SW 1271 (cell line): Measurements from ENCODE around the gene HLA-DRB5.
"Not testable (repeated sequence)": the region's sequence is repeated elsewhere in the genome, so short reads cannot be mapped to it uniquely, and the experiment has no call there.

Experiments
- DNase-seq, 2 experiments: peaks; one replicate each; lab custom pipeline; 2025; lab: John Stamatoyannopoulos, UW

Gene HLA-DRB5

DNA sequence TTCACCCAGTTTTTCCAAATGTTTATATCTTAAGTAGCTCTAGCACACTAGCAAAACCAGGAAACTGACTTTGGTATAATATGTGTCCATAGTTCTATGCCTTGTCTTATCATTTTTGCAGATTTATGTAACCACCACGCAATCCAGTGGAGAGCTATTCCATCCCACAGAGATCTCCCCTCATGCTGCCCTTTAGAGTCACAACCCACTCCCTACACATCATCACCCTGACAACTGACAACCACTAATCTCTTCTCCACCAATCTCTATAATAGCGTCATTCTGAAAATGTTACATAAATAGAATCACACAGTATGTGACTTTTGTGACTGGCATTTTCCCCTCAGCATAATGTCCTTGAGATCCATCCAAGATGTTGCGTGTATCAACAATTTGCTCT, 29.1 kb downstream of the HLA-DRB5 start:
- no peak for DNase-seq

- DNase-seq: no peak
Measured at GRCh38 chr6:32492351-32492750, 37.7 kb downstream of the HLA-DRB5 start.

DNA sequence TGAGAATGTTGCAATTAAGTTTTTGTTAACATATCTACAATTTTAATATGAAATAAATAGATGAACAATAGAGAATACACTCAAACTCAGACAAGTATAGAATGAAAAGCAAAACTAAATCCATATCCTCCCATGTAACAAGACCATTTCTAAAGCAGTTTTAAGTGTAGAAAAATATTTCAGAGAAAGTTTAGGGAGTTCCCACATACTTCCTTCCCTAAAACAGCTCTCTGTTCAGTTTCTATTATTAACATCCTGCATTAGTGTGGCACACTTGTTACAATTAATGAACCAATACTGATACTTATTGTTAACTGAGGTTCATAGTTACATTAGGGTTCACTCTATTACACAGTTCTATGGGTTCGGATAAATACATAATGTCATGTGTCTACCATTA, 38.4 kb downstream of the HLA-DRB5 start:
- no peak for DNase-seq

DNA sequence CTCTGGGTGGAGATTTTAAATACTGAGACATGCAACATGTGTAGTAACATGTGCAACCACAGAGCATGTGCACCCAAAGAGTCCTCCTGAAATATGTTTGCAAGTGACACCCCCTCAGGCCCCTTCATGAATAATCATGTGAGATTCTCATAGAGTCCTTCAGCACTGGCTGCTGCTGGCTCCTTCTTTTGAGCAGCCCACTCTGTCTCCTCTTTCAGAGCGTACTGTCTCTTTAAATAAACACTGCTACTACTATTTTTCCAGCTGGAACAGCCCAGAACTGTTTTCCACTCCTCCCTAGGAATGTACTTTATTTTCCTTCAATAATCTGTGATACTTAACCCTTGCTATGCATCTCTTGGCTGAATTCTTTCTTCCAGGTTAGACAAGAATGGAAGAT, 42.0 kb downstream of the HLA-DRB5 start:
- DNase-seq: no peak

GRCh38 chr6:32484614-32484998, 45.5 kb downstream of the HLA-DRB5 start:
- no peak for DNase-seq

DNA sequence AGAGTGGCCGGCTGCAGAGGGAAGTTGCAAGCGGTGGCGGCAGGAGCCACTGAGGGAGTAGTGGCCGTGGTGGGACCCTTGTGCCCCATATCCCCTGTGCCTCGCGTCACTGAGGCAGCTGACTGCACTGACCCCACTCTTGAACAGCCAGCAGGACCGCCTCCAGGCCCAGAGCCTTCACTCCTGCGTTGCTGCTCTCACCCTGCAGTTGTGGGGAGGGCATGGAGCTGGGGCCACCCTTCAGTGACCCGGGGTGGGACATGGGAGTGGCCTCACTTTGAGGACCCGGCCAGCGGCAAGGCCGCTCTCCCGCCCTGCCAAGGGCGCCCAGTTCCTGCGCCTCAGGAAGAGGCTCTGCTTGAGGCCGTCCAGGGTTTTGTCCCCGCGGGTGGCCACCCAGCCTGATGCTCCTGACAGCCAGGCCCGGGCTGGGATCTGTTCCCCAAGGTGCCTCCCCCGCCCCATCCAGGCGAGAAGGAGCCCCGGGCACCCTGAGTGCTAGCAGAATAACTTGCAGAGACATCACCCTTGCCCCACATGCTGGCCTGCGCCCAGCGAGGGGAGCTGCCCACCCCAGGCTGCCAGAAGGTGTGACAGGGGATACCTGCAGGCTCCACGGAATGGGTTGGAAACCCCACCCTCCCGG, 46.0 kb downstream of the HLA-DRB5 start:
- no peak for DNase-seq

DNA sequence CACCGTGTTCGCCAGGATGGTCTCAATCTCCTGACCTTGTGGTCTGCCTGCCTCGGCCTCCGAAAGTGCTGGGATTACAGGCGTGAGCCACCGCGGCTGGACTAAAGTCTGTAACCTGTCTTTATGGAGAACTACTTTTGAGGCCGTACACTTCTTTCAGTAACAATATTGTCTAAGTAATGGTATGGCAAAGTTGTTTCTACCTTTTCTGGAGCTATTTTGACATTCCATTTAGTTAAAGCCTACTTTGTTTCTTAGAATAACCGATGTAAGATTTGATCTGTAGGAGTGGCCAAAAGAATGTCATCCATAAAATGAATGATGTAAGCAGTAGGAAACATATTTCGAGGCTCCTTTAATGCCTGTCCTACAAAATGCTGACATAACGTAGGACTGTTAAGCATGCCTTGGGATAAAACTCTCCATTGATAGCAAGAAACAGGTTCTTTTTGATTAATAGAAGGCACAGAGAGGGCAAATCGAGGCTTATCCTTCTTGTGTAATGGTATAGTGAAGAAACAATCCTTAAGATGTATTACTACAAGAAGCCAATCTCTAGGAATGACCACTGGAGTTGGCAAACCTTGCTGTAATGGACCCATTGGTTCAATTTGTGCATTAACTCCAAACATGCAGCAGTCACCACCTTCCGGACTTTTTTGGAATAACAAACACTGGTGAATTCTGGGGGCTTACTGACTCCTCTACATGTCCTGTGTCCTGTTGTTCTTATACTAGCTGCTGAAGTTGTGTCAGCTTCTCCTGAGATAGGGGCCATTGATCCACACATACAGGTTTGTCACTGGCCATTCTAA, 54.5 kb downstream of the HLA-DRB5 start:
- no peak for DNase-seq

DNA sequence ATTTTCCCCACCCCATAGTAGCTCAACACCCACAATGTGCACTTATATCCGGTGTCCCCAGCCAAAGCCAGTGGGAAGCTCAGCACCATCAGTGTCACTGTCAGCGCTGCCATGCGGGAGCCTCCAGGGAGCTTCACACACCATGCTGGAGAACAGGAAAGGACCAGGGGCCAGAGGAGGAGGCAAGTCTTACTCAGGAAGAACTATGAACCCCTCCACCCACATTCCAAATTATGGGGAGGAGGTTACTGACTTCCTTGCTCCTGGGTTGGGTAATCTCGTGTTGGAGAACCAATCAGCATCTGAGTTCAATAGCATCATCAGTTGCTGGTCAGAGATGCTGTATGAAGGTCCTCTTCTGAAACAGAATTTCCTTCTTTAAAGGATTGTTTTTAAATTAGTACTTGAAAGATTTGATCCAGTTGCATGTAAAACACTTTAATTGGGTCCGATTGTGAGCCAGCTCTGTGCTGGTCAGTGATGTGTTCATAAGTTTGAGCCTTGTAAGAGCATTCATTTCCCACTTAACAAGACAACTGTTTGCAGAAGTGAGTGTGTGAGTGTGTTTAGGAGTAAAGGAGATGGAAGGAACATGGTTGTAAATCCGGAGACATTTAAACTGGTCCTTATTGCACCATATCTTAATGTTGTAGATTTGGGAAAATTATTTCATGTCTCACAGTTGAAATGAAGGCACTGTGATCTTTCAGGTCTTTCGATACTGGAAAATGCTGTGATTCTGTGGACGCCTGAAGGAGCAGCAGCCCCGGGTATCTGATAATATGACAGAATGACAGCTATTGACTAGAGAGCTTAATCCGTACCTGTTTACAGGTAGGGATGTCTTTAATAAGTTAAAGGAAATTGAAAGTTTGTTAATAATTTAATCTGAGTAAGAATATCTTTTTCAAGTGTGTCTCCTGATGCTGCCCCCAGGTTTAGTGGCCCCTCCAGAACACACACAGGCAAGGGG, 56.4 kb downstream of the HLA-DRB5 start:
- not testable (repeated sequence) for DNase-seq

DNA sequence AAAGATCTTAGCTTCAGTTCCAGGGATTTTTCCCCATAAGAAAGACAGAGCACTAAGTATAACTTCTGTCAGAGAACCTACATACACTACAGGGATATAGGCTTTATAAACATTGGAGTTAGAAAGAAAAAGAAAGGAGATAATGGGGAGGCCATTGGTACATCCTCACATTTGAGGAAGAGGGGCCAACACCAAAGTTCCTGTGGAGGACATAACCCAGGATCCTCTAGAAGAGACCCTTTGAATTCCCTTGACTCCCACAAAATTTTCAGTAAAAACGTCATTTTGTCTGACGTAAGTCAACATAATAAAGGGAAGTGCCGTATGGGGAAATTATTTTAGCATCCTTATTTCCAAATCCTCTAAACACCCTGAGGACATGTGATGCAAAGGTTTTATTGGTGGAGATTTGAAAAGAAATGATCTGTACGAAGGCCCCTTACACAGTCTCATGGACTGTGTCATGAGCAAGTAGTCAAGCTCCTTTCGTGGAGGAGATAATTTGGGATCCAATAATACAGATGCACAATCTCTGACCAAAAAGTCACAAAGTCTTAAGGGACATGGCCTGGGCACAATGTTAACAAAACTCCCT, 57.2 kb downstream of the HLA-DRB5 start:
- no peak for DNase-seq

GRCh38 chr6:32467743-32468503, 62.2 kb downstream of the HLA-DRB5 start:
- not testable (repeated sequence) for DNase-seq
